Memory B cell (primary cell): ENCODE results near the gene FRMD5.
"Not testable (repeated sequence)": the region's sequence is repeated elsewhere in the genome, so short reads cannot be mapped to it uniquely, and the experiment has no call there.

Source experiments
- ATAC-seq: fragments of 150-1000 bp; cut with Tn5 transposase; 2 replicates; pipeline ENCODE4 v1.10.0; 2021; ENCODE audit warnings: low read depth, mild to moderate bottlenecking, moderate library complexity
- DNase-seq, 2 donors: peaks; one replicate each; pipeline ENCODE4 v3.0.0; 2022; ENCODE audit warnings: low spot score in 2 of 2
- H3K27ac Mint-ChIP-seq: one replicate; pipeline ENCODE4 v1.8.0; 2022; ENCODE audit warnings: mild to moderate bottlenecking, moderate library complexity, mixed read lengths
- H3K27me3 Mint-ChIP-seq: one replicate; pipeline ENCODE4 v1.8.0; 2022; ENCODE audit warnings: mixed read lengths
- H3K36me3 Mint-ChIP-seq: one replicate; pipeline ENCODE4 v1.8.0; 2022; ENCODE audit warnings: mild to moderate bottlenecking, mixed read lengths
- H3K4me1 Mint-ChIP-seq: one replicate; pipeline ENCODE4 v1.8.0; 2022; ENCODE audit warnings: mixed read lengths
- H3K4me3 Mint-ChIP-seq: one replicate; pipeline ENCODE4 v1.8.0; 2022; ENCODE audit warnings: mild to moderate bottlenecking, moderate library complexity, mixed read lengths
- H3K9me3 Mint-ChIP-seq: one replicate; pipeline ENCODE4 v1.8.0; 2022; ENCODE audit warnings: mixed read lengths

The FRMD5 gene

DNA sequence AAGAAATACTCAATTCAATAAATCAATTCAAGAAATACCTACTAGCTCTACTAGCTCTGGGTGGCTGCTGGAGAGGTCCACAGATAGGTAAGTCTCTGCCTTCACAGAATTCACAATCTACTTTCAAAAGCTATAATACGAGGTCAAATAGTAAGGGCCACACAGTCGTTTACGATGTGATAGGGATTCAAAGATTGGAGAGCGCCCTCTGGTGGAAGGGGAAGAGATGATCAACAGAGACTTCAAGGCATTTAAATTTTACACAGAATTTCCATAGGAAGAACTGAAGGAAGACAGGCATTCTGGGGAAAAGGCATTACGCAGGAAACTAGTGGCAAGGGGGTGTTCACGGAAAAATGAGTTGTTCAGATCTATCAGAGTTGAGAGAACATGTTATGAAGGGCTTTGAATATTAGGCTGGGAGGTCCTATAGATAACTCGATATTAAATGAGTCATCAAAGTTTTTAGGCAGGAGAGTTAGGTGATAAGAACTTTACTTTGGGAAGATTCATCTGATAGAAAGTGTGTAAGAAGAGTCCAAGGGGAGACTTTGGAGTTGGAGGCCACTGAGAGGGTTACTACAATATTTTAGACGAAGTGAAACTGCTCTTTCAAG, 128.8 kb downstream of the FRMD5 start:
- DNase-seq (peak; percentile 58 to 59), ATAC-seq (peak; percentile 68)
- H3K36me3 Mint-ChIP-seq, result no peaks in the 10 kb centered on the region
- peaks cover 5% of the 10 kb centered on the region for H3K4me1 Mint-ChIP-seq
- H3K27me3 Mint-ChIP-seq, result peaks cover 3% of the 10 kb centered on the region
- H3K9me3 Mint-ChIP-seq, result no peaks in the 10 kb centered on the region
- no peak overlapping the region for H3K27ac Mint-ChIP-seq
- H3K4me3 Mint-ChIP-seq, result no peak overlapping the region

DNA sequence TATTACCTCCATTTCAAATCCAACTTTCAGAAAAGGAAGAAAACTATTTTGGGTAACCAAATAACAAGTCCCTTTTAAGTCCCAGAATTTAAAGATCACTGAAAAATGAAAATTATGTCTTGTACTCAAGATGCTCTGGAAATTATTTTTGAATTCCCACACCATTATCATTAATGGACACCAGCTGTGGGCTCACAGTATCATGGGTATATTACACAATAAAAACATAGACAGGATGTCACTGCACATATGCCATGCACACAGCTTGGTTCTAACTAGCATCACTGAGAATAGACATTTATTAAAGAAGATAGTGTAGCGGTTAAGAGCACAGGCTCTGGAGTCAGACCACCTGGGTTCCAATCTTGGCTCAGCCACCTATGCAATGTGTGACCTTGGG, 130.4 kb downstream of the FRMD5 start:
- no peak overlapping the region for H3K4me3 Mint-ChIP-seq

DNA sequence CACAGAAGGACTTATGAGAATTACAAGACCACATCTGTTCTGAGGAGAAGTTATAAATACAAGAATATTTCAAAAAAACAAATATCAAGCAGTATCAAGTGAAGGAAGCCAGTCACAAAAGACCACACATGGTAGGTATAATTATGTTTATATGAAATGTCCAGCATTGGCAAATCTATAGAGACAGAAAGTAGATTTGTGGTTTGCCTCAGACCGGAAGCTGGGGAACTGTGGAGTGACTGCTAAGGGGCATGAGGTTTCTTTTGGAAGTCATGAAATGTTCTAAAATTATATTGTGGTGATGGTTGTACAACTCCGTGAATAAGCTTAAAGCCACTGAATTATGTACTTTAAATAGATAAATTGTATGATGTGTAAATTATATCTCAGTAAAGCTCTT, 136.9 kb downstream of the FRMD5 start:
- H3K27ac Mint-ChIP-seq, result no peak overlapping the region
- H3K4me3 Mint-ChIP-seq, result no peak overlapping the region
- no peaks in the 10 kb centered on the region for H3K4me1 Mint-ChIP-seq
- DNase-seq, result no peak
- ATAC-seq, result no peak
- H3K9me3 Mint-ChIP-seq, result no peaks in the 10 kb centered on the region
- peaks cover 10% of the 10 kb centered on the region for H3K27me3 Mint-ChIP-seq
- peaks cover 1% of the 10 kb centered on the region for H3K36me3 Mint-ChIP-seq

More for the DNA sequence above, 130.4 kb downstream of the FRMD5 start:
- ATAC-seq (no peak), DNase-seq (no peak)
- no peak overlapping the region for H3K27ac Mint-ChIP-seq
- H3K27me3 Mint-ChIP-seq, result peaks cover 3% of the 10 kb centered on the region
- H3K36me3 Mint-ChIP-seq, result no peaks in the 10 kb centered on the region
- H3K9me3 Mint-ChIP-seq, result no peaks in the 10 kb centered on the region
- peaks cover 5% of the 10 kb centered on the region for H3K4me1 Mint-ChIP-seq

DNA sequence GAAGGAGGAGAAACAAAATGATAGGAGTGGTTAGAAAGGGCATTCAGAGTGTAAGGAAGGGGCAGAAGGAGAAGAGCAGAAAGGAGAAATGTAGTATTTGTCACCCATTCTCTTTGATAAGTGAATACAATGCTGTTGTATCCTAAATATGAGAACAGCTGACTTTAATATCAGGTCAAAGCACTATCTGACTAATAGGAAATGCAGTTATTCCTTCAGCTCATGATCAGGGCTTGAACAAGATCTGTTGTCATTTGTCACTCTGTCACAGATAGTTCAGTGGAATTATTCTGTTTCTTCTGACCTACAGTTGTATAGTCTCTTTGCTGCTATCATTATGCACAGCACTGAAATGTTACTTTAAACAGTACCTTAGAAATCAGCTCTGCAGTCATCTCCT, 149.4 kb downstream of the FRMD5 start:
- Mint-ChIP-seq H3K36me3 (no peaks in the 10 kb centered on the region), H3K4me1 (no peaks in the 10 kb centered on the region), H3K4me3 (no peak overlapping the region), H3K27me3 (peaks cover 6% of the 10 kb centered on the region), H3K9me3 (no peaks in the 10 kb centered on the region), H3K27ac (no peak overlapping the region)
- DNase-seq, result no peak
- no peak for ATAC-seq

DNA sequence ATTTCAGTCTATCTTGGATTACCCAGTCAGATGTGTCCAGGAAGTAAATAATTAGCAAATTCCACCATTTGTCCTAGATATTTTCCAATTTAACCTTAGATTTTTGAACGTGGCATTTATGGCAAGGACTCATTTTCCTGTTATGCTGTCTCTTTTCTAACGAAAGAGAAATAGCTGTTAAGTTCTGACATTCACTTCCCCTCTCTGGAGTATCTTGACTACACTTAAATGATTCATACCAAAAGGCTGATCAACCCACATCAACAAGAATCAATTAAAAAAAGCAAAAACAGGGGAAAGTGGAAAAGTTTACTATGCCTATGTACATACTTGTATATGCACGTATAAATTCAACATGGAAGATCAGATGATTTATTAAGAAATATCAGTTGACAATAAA, 149.9 kb downstream of the FRMD5 start:
- DNase-seq, result no peak
- H3K27ac Mint-ChIP-seq, result no peak overlapping the region
- H3K4me3 Mint-ChIP-seq, result no peak overlapping the region
- ATAC-seq, result no peak
- peaks cover 8% of the 10 kb centered on the region for H3K27me3 Mint-ChIP-seq
- no peaks in the 10 kb centered on the region for H3K9me3 Mint-ChIP-seq
- H3K36me3 Mint-ChIP-seq, result no peaks in the 10 kb centered on the region
- H3K4me1 Mint-ChIP-seq, result no peaks in the 10 kb centered on the region

DNA sequence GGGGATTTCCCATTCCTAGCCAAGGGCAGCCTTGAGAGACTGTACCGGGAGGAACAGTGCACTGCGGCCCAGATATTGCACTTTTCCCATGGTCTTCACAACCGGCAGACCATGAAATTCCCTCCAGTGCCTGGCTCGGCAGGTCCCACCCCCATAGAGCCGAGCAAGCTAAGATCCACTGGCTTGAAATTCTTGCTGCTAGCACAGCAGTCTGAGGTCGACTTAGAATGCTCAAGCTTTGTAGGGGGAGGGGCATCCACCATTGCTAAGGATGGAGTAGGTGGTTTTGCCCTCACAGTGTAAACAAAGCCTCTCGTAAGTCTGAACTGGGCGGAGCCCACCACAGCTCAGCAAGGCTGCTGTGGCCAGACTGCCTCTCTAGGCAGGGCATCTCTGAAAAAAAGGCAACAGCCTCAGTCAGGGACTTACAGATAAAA, 156.3 kb downstream of the FRMD5 start:
- DNase-seq, result no peak
- no peak overlapping the region for H3K27ac Mint-ChIP-seq
- H3K4me1 Mint-ChIP-seq, result no peaks in the 10 kb centered on the region
- H3K4me3 Mint-ChIP-seq, result no peak overlapping the region
- peaks cover 14% of the 10 kb centered on the region for H3K27me3 Mint-ChIP-seq
- no peak for ATAC-seq
- peaks cover 1% of the 10 kb centered on the region for H3K9me3 Mint-ChIP-seq
- H3K36me3 Mint-ChIP-seq, result peaks cover 2% of the 10 kb centered on the region

DNA sequence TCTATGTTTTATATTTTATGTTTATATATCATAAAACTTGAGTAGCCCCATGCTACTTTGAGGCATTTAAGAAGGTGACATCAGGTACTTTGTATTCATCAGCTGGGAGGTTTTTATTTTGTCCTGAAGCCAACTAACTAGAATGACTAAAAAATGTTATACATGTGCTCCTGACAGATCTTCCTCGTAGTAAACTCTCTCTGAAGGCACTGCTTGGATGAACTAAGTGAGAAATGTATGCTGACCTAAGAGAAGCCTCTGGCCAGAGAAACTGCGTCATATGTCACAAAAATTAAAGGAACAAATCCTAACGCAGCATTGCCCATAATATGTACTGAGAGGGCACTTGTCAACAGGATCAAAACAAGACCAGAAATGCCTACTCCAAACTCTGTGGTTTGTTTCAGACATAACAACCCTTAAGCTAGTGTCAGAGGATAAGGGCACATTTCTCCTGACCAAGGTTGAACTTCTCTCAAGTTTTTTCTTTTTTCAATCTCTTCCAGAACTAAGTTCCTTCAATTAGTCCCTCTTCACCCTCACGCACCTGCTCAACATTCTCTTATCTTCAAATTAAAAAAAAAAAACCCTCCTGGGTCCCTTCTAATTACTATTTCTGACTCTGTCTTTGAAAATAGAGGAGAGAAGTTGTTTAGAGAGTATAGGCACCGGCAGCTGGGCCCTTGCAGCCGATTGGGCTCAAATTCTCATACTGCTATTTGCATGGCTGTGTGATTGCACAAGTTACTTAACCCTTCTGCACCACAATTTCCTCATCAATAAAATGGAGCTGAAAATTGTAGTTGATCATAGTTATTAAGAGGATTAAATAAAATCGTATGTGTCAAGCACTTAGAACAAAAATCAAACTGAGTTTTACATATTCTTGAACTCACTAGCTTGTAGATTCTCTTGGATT, 159.0 kb downstream of the FRMD5 start:
- Mint-ChIP-seq H3K27ac (no peak overlapping the region), H3K9me3 (peaks cover 3% of the 10 kb centered on the region), H3K36me3 (peaks cover 2% of the 10 kb centered on the region), H3K4me3 (no peak overlapping the region), H3K4me1 (no peaks in the 10 kb centered on the region), H3K27me3 (peaks cover 10% of the 10 kb centered on the region)
- no peak for ATAC-seq
- DNase-seq, result no peak

DNA sequence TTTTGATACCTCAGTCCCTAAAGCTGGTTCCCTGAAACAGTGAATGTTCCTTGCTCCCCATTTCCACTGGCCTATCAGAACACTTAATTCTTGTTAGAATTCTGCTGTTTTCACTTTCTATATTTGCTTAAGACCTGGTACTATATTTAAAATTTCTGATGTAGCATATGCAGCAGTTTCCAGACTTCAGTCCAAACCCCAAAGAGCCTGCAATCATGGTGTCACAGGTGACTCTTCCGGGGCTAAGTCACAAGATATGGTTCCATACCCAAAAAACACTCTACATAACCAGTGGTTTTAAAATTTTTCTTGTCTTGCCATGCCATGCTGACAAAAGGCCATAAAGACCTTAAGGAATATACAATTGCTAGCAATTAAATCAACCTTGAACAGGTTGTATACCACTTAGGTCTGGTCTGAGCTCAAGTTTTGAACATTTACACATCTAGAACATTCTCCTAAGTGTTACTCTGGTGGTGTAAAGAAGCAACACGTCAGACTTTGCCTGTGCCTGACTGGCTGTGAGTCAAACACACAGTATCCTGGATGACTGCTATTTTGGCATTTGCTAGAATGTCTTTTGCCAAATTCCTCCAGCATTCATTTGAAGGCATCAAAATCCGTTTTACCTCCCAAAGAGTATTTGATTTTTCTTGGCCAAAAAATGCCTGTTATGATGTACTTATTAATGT, 160.0 kb downstream of the FRMD5 start:
- Mint-ChIP-seq H3K4me3 (no peak overlapping the region), H3K27me3 (peaks cover 10% of the 10 kb centered on the region), H3K27ac (no peak overlapping the region), H3K4me1 (no peaks in the 10 kb centered on the region), H3K36me3 (peaks cover 2% of the 10 kb centered on the region), H3K9me3 (peaks cover 3% of the 10 kb centered on the region)
- no peak for ATAC-seq
- DNase-seq, result no peak

DNA sequence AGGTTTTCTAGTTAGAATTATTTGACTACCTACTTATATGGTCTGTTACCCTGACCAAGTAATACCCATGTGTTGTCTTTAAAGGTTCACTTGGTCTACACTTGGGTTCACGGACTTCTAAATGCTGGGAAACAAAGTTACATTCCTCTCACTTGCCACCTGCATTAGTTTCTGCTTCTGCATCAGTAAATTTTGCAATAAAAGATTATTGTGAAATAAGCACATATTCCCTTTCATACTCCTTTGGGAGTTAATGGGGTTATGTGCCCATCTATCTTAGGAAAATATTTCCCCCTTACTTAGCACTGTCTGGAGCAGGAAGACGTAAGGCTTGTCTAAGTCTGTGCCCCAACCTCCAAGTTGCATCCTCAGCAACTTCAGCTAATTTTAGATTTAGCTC, 160.7 kb downstream of the FRMD5 start:
- no peak for ATAC-seq

DNA sequence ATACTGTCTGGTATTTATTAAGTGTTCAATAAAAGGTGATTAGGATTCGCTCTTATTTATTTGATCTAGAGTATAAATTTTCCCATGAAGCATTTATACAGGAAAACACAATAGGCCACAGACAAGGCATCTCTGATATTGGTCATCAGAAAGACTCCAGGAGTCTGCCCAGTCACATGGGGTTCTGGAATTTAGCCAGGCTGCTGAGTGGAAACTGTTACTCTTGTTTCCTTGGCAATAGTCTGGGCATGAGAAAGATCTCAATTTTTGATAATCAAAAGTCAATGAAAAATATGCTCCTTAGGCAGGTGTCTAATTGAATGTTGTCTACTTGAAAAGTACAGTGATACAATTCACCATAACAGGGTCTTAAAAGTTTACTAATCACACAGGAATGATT, 161.2 kb downstream of the FRMD5 start:
- no peak for ATAC-seq
- H3K4me3 Mint-ChIP-seq, result no peak overlapping the region
- no peaks in the 10 kb centered on the region for H3K36me3 Mint-ChIP-seq
- no peaks in the 10 kb centered on the region for H3K4me1 Mint-ChIP-seq
- no peak overlapping the region for H3K27ac Mint-ChIP-seq
- H3K27me3 Mint-ChIP-seq, result peaks cover 7% of the 10 kb centered on the region
- H3K9me3 Mint-ChIP-seq, result peaks cover 2% of the 10 kb centered on the region
- no peak for DNase-seq

More for the DNA sequence above, 160.7 kb downstream of the FRMD5 start:
- H3K9me3 Mint-ChIP-seq, result peaks cover 2% of the 10 kb centered on the region
- peaks cover 7% of the 10 kb centered on the region for H3K27me3 Mint-ChIP-seq
- H3K4me3 Mint-ChIP-seq, result no peak overlapping the region
- H3K4me1 Mint-ChIP-seq, result no peaks in the 10 kb centered on the region
- H3K27ac Mint-ChIP-seq, result no peak overlapping the region
- H3K36me3 Mint-ChIP-seq, result no peaks in the 10 kb centered on the region
- DNase-seq, result no peak

DNA sequence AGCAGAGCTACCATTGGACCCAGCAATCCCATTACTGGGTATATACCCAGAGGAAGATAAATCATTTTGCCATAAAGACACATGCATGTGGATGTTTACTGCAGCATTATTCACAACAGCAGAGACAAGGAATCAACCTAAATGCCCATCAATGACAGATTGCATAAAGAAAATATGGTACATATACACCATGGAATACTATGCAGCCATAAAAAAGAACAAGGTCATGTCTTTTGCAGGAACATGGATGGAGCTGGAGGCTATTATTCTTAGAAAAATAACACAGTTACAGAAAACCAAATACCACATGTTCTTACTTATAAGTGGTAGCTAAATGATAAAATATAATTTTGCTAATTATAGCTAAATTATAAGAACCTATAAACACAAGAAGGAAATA, 162.3 kb downstream of the FRMD5 start:
- not testable (repeated sequence) for H3K4me1 Mint-ChIP-seq, H3K9me3 Mint-ChIP-seq, H3K36me3 Mint-ChIP-seq, H3K27ac Mint-ChIP-seq, H3K27me3 Mint-ChIP-seq, ATAC-seq, H3K4me3 Mint-ChIP-seq, DNase-seq

DNA sequence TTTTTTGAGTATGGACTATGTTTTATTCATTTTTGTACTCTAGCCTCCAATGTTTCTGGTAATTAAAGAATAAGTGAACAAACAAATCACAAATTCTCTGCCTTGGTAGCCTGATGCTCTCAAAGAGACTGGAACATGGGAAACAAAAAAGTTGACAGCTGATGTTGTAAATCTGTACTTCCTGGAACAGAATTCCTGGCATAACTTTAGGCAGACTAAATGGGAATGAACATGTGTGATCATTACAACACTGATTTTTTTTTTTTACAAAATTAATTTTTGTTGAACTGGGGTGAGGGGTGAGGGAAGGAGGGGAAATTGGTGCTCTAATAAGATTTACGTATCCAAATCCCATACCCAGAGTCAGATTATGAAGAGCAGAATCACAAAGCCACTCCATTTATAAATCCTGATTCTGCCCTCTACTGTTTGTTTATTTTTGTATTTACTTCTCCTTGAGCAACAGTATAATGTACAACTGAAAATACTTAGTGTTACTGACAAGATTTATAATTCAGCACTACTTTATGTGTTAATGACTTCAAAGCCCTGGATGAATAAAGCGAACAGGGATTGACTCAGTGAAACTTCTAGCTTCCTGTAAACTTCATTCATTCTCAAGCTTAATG, 165.0 kb downstream of the FRMD5 start:
- no peak overlapping the region for H3K4me3 Mint-ChIP-seq
- H3K4me1 Mint-ChIP-seq, result no peaks in the 10 kb centered on the region
- ATAC-seq, result no peak
- peaks cover 2% of the 10 kb centered on the region for H3K9me3 Mint-ChIP-seq
- H3K27ac Mint-ChIP-seq, result no peak overlapping the region
- DNase-seq, result no peak
- peaks cover 9% of the 10 kb centered on the region for H3K27me3 Mint-ChIP-seq
- H3K36me3 Mint-ChIP-seq, result no peaks in the 10 kb centered on the region

DNA sequence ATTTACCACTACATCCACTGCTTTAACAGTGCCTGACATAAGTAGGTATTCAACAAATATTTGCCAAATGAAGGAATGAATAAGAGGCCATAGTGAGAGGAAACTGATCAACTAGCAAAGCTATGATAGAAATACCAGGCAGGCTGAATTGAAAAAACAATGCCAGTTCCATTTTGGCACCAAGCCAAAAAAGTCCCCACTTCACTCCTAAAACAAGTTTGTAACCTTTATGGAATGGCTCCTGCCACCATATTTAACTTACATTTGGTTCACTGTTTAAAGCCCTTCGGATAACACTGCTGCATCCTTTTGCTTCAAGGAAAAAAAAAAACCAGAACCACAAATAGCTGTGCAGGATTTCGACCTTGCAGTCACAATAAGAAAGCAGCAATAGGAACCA, 166.1 kb downstream of the FRMD5 start:
- DNase-seq (no peak), ATAC-seq (no peak)
- H3K4me3 Mint-ChIP-seq, result no peak overlapping the region
- H3K4me1 Mint-ChIP-seq, result no peaks in the 10 kb centered on the region
- no peak overlapping the region for H3K27ac Mint-ChIP-seq
- peaks cover 9% of the 10 kb centered on the region for H3K27me3 Mint-ChIP-seq
- no peaks in the 10 kb centered on the region for H3K36me3 Mint-ChIP-seq
- peaks cover 2% of the 10 kb centered on the region for H3K9me3 Mint-ChIP-seq

DNA sequence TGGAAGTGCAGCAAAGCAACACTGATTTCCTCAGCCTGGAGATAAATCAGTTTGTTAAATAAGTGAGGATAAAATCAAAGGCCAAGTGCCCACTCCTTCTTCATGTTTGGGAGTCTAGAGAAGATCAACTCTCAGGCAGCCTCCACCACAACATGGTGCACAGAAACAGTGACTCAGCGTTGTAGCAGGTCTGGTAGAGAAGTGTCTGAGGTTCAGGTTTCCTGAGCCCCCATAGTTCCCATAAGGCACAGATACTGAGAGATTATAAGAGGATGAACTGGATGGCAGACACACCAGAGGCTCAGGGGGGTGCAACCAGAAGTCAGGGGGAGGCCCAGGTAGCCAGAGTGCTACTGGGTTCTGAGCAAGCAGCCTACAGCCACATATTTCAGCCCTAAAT, 166.7 kb downstream of the FRMD5 start:
- peaks cover 2% of the 10 kb centered on the region for H3K9me3 Mint-ChIP-seq
- H3K27ac Mint-ChIP-seq, result no peak overlapping the region
- DNase-seq, result no peak
- ATAC-seq, result no peak
- no peaks in the 10 kb centered on the region for H3K36me3 Mint-ChIP-seq
- no peaks in the 10 kb centered on the region for H3K4me1 Mint-ChIP-seq
- H3K27me3 Mint-ChIP-seq, result peaks cover 9% of the 10 kb centered on the region
- no peak overlapping the region for H3K4me3 Mint-ChIP-seq
